ENCODE data around the gene ZBTB5. TPM values are rescaled to one million over a fixed set of nuclear protein-coding genes. Genes with fewer than 3 reads are reported as not detected.

The ZBTB5 gene
- total and polyA plus RNA-seq, 2 of the 4 experiments (the other 2 are of a cell fraction) = 6.3 to 9.1 TPM

DNA sequence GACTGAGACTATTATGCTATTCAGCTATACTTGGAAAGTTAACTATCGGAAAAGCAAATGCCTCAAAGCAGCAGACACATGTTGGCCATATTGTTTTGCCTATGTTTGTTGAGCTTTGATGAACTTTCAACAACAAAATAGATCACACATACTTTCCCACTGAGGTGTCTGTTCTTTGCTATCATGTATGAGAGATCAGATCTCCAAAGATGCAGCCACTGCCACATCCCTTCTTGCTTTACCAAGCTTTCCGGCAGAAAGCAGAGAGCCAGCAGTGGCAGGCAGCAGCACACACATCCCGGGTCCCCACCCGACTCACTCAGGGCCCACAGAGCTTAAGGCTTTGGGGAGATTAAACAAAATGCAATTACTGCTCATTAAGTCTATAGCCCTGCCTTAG is 18.8 kb downstream of the ZBTB5 start:
- peak; percentile 58 for ATAC-seq (ENCODE audit: low read depth)
- H2AK9ac ChIP-seq (replicated peaks; ENCODE audit: low read depth, low read length, poor library complexity) = no peak overlapping the region
- H4K8ac ChIP-seq (ENCODE audit: low read depth in 2 of 2, low read length in 2 of 2) = no peak overlapping the region
- H3K4me3 ChIP-seq (ENCODE audit: insufficient read depth, low read depth, low read length) = no peak overlapping the region
- H3K4me2 ChIP-seq (ENCODE audit: low read depth, low read length) = 0 out of 2 replicates have a peak overlapping the region, but pooled peaks have one; percentile 10
- H2BK20ac ChIP-seq (ENCODE audit: low read depth, low read length) = no peak overlapping the region
- H3K27ac ChIP-seq (ENCODE audit: insufficient read depth, low read length) = no peak overlapping the region
- dilution Hi-C loops (cut with HindIII; ENCODE audit: low sequenced_read_pairs, unreplicated experiment) = no loop called here
- H2BK5ac ChIP-seq (ENCODE audit: low read depth, low read length, poor library complexity, severe bottlenecking) = no peak overlapping the region
- CTCF ChIA-PET = no interaction called here
- no peak overlapping the region for H3K18ac ChIP-seq (ENCODE audit: low read depth, low read length)
- no TSS peak for BruUV-seq (replicated peaks)
- no peak for TF ChIP-seq RCOR1 (IDR thresholded peaks at IDR 0.05; ENCODE audit: insufficient replicate concordance, low read length)
- TF ChIP-seq SMC3 (IDR thresholded peaks at IDR 0.05; ENCODE audit: low read depth, low read length) = no peak
- TF ChIP-seq RAD21 (IDR thresholded peaks at IDR 0.05; ENCODE audit: low read length) = no peak
- TF ChIP-seq MAZ (IDR thresholded peaks at IDR 0.05; ENCODE audit: borderline replicate concordance, low read depth, low read length) = no peak
- TF ChIP-seq NFE2L2 (IDR thresholded peaks at IDR 0.05; ENCODE audit: low read depth, low read length) = no peak
- TF ChIP-seq RFX5 (IDR thresholded peaks at IDR 0.05; ENCODE audit: low read depth, low read length) = no peak
- no peak for TF ChIP-seq FOS (IDR thresholded peaks at IDR 0.05; ENCODE audit: low read depth, low read length)
- TF ChIP-seq MAFK (IDR thresholded peaks at IDR 0.05; ENCODE audit: low read depth, low read length) = no peak
- TF ChIP-seq POLR2A (IDR thresholded peaks at IDR 0.05; ENCODE audit: low read depth, low read length) = no peak
- in situ Hi-C loops (cut with MboI; ENCODE audit: low sequenced_read_pairs) = no loop called here
- H3K4me1 ChIP-seq (ENCODE audit: control insufficient read depth, insufficient read depth, low read length) = peaks cover 16% of the 10 kb centered on the region
- no peak overlapping the region for H2AK5ac ChIP-seq (ENCODE audit: low read depth, low read length)
- H3K27me3 ChIP-seq (ENCODE audit: control insufficient read depth, insufficient read depth, low read length) = no peaks in the 10 kb centered on the region
- H4K91ac ChIP-seq (ENCODE audit: insufficient read depth, low read depth, low read length) = no peak overlapping the region
- H3K9me1 ChIP-seq (ENCODE audit: insufficient read depth, low read length) = peaks cover 11% of the 10 kb centered on the region
- no peak overlapping the region for H3K4ac ChIP-seq (ENCODE audit: low read depth, low read length)
- no CpG with 5 or more reads among the region's 4 CpGs for WGBS, 2 experiments (ENCODE audit: extremely low coverage in 2 of 2, insufficient read length in 1 of 2)
- no peak overlapping the region for H2BK120ac ChIP-seq (ENCODE audit: low read depth, low read length)
- H3K56ac ChIP-seq (ENCODE audit: extremely low read depth, insufficient read depth, low read length) = no peak overlapping the region
- H3K79me1 ChIP-seq (ENCODE audit: low read depth in 1 of 2, low read length in 2 of 2) = peaks cover 37 to 85% of the 10 kb centered on the region in 2 experiments
- no peak overlapping the region for H2AFZ ChIP-seq (replicated peaks; ENCODE audit: low read length, poor library complexity)
- intact Hi-C loops (cut with micrococcal nuclease) = no loop called here
- no peak overlapping the region for H3K9ac ChIP-seq (ENCODE audit: low read depth, low read length)
- H4K5ac ChIP-seq (ENCODE audit: low read depth, low read length) = no peak overlapping the region
- POLR2A ChIA-PET (ENCODE audit: unreplicated experiment) = no interaction called here
- H3K23ac ChIP-seq (ENCODE audit: low read depth, low read length) = no peak overlapping the region
- H3K9me3 ChIP-seq (ENCODE audit: control insufficient read depth, insufficient read depth, low read length) = no peaks in the 10 kb centered on the region
- no peak overlapping the region for H2BK15ac ChIP-seq (ENCODE audit: low read depth, low read length)
- DNase-seq = no peak
- H3K36me3 ChIP-seq (ENCODE audit: control insufficient read depth, insufficient read depth, low read length) = peaks cover 15% of the 10 kb centered on the region
- H3K14ac ChIP-seq (replicated peaks; ENCODE audit: low read depth, low read length) = no peak overlapping the region
- H4K20me1 ChIP-seq (ENCODE audit: insufficient read depth, low read length) = peaks cover 23% of the 10 kb centered on the region

Data from IMR-90 (cell line).